RWPE2 (cell line): ENCODE results near the gene MORC2.

Experiments
- ATAC-seq: fragments of 200-7000 bp; cut with Tn5 transposase; 3 replicates; pipeline ENCODE4 v1.9.1; 2021; ENCODE audit warnings: low read depth
- DNase-seq: peaks from one replicate; pipeline ENCODE4 v3.0.0-alpha.2; 2020; ENCODE audit warnings: low spot score
- H3K27ac ChIP-seq: fragments of 450-650 bp; 2 replicates; pipeline ENCODE4 v1.5.1; 2017; ENCODE audit warnings: mild to moderate bottlenecking; ENCODE audit not compliant: poor library complexity, severe bottlenecking
- H3K27me3 ChIP-seq: fragments of 250-450 bp; sonication (Bioruptor Pico); 2 replicates; pipeline ENCODE4 v1.5.1; 2021; ENCODE audit warnings: mild to moderate bottlenecking, moderate library complexity; ENCODE audit not compliant: insufficient read depth, poor library complexity, severe bottlenecking
- H3K36me3 ChIP-seq: fragments of 250-450 bp; sonication (Bioruptor Pico); 2 replicates; pipeline ENCODE4 v1.5.1; 2020; ENCODE audit warnings: low read depth, mild to moderate bottlenecking, moderate library complexity
- H3K4me1 ChIP-seq: fragments of 250-450 bp; sonication (Bioruptor Pico); 2 replicates; pipeline ENCODE4 v1.5.1; 2021; ENCODE audit warnings: mild to moderate bottlenecking, moderate library complexity; ENCODE audit not compliant: insufficient read depth, poor library complexity, severe bottlenecking
- H3K4me3 ChIP-seq: fragments of 250-450 bp; sonication (Bioruptor Pico); 2 replicates; pipeline ENCODE4 v1.5.1; 2021; ENCODE audit warnings: mild to moderate bottlenecking, moderate library complexity; ENCODE audit not compliant: severe bottlenecking
- H3K9me3 ChIP-seq: fragments of 250-450 bp; sonication (Bioruptor Pico); 2 replicates; pipeline ENCODE4 v1.5.1; 2021; ENCODE audit warnings: mild to moderate bottlenecking, moderate library complexity; ENCODE audit not compliant: severe bottlenecking
- CTCF ChIP-seq: fragments of 450-650 bp; IDR thresholded peaks from one replicate; pipeline ENCODE4 v1.5.1; 2017; ENCODE audit warnings: mild to moderate bottlenecking, moderate library complexity; ENCODE audit not compliant: poor library complexity, severe bottlenecking

Gene MORC2

GRCh38 chr22:30920407-30920806 is 48.2 kb downstream of the MORC2 start:
- no peak overlapping the region for H3K27ac ChIP-seq
- no peaks in the 10 kb centered on the region for H3K27me3 ChIP-seq
- no peaks in the 10 kb centered on the region for H3K4me1 ChIP-seq
- DNase-seq (no peak), ATAC-seq (peak; percentile 78)
- H3K36me3 ChIP-seq: no peaks in the 10 kb centered on the region; the same call in 1 of the 2 replicates
- TF ChIP-seq CTCF: peak; percentile 95
- no peak overlapping the region for H3K4me3 ChIP-seq
- no peaks in the 10 kb centered on the region for H3K9me3 ChIP-seq

- Histone ChIP-seq H3K4me1 (no peaks in the 10 kb centered on the region), H3K4me3 (no peak overlapping the region), H3K9me3 (no peaks in the 10 kb centered on the region), H3K27ac (no peak overlapping the region), H3K27me3 (no peaks in the 10 kb centered on the region), H3K36me3 (no peaks in the 10 kb centered on the region)
- no peak for TF ChIP-seq CTCF
- ATAC-seq: no peak
- DNase-seq: no peak
Observed at GRCh38 chr22:30919973-30920372, 48.6 kb downstream of the MORC2 start.

DNA sequence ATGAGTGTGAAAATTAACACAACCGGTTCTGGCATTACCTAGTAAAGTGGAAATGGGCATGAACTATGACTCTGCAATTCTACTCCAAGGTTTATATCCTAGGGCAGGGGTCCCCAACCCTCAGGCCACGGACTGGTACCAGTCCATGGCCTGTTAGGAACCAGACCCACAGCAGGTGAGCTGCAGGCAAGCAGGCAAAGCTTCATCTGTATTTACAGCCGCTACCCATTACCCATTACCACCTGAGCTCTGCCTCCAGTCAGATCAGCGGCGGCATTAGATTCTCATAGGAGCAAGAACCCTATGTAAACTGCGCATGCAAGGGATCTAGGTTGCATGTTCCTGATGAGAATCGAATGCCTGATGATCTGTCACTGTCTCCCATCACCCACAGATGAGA is 49.8 kb downstream of the MORC2 start:
- H3K4me1 ChIP-seq: no peaks in the 10 kb centered on the region
- H3K27ac ChIP-seq: no peak overlapping the region
- DNase-seq (no peak), ATAC-seq (no peak)
- TF ChIP-seq CTCF: no peak
- no peaks in the 10 kb centered on the region for H3K27me3 ChIP-seq
- no peaks in the 10 kb centered on the region for H3K36me3 ChIP-seq
- H3K9me3 ChIP-seq: no peaks in the 10 kb centered on the region
- H3K4me3 ChIP-seq: no peak overlapping the region

DNA sequence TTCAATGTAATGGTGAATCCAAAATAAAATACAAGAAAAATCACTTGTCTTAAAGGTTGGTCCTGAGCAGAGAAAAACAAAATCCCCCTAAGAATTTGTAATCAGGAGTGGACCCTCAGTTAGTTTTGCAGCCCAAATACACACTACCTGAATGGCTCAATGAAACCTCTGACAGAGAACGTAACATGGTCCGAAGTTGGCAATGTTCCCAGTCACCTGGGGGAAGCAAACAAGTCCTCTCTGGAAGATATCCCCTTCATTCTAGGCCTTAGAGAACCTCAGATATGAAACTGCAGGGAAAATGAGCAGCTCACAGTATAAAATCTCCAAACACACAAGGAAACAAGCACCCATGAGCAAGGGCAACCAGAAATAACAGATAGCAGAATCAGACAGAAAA is 58.2 kb downstream of the MORC2 start:
- Histone ChIP-seq H3K9me3 (no peaks in the 10 kb centered on the region), H3K27me3 (no peaks in the 10 kb centered on the region), H3K4me3 (no peak overlapping the region), H3K36me3 (no peaks in the 10 kb centered on the region), H3K4me1 (no peaks in the 10 kb centered on the region), H3K27ac (no peak overlapping the region)
- TF ChIP-seq CTCF: no peak
- ATAC-seq: no peak
- no peak for DNase-seq

GRCh38 chr22:30909306-30909705 is 59.3 kb downstream of the MORC2 start:
- H3K27ac ChIP-seq: no peak overlapping the region
- no peaks in the 10 kb centered on the region for H3K9me3 ChIP-seq
- ATAC-seq: no peak
- TF ChIP-seq CTCF: no peak
- DNase-seq: no peak
- no peaks in the 10 kb centered on the region for H3K4me1 ChIP-seq
- no peaks in the 10 kb centered on the region for H3K36me3 ChIP-seq
- no peaks in the 10 kb centered on the region for H3K27me3 ChIP-seq
- H3K4me3 ChIP-seq: no peak overlapping the region
